HepG2 (cell line): ENCODE results near the gene OPRM1. TPM values are rescaled to one million over a fixed set of nuclear protein-coding genes. Genes with fewer than 3 reads are reported as not detected.

Source experiments
- ATAC-seq: fragments of 200-7000 bp; cut with Tn5 transposase; 3 replicates; pipeline ENCODE4 v1.9.1; 2020; ENCODE audit warnings: mild to moderate bottlenecking, moderate library complexity
- BruUV-seq: library from RNA; stranded (reverse); fragments of 400-500 nt; replicated peaks from 2 replicates; lab custom pipeline; 2021; lab: Mats Ljungman, UMichigan
- CTCF ChIA-PET: fragments of 300-600 bp; formaldehyde crosslinking; extraction: SDS; loops from one replicate; lab custom pipeline; 2021; ENCODE audit warnings: low total read pairs, inconsistent platforms, low intra/inter-chr PET ratio; lab: Yijun Ruan, JAX
- POLR2A ChIA-PET: fragments of 350-600 bp; sonication (Branson Sonifier 250); formaldehyde crosslinking; loops from one replicate; lab custom pipeline; 2020; ENCODE audit warnings: antibody characterized with exemption, inconsistent platforms; lab: Yijun Ruan, JAX
- DNase-seq: peaks from one replicate; pipeline ENCODE4 v3.0.0-alpha.2; 2015; ENCODE audit warnings: low spot score
- FAIRE-seq: peaks from 3 replicates; lab custom pipeline; 2011; peaks lifted over from hg19 to GRCh38; lab: Jason Lieb, UNC
- H2AFZ ChIP-seq: one replicate; pipeline ENCODE4 v1.6.1; 2011; ENCODE audit warnings: low read length, inconsistent platforms
- H3K27ac ChIP-seq: fragments of 300-600 bp; 3 replicates; pipeline ENCODE4 v1.8.0; 2011; ENCODE audit warnings: mixed run types, mild to moderate bottlenecking, mixed read lengths, low read length, inconsistent platforms; ENCODE audit not compliant: insufficient read depth; ENCODE audit errors: extremely low read length
- H3K27me3 ChIP-seq, 2 experiments: fragments of 200-600 bp in 1 of 2; 2 replicates in 1 of 2; 3 replicates in 1 of 2; pipeline versions ENCODE4 v1.6.0 to v1.8.0; 2011; ENCODE audit warnings: low read length in 2 of 2, mild to moderate bottlenecking in 2 of 2, moderate library complexity in 2 of 2, inconsistent platforms in 1 of 2; ENCODE audit not compliant: insufficient read depth in 2 of 2, control insufficient read depth in 1 of 2
- H3K36me3 ChIP-seq, 2 experiments: fragments of 200-600 bp in 1 of 2; replicated peaks in 1 of 2; 2 replicates in 1 of 2; 3 replicates in 1 of 2; pipeline versions ENCODE4 v1.5.1 to v1.8.0; 2011; ENCODE audit warnings: low read length in 2 of 2, inconsistent platforms in 1 of 2; ENCODE audit not compliant: insufficient read depth in 2 of 2, control insufficient read depth in 1 of 2
- H3K4me1 ChIP-seq: 2 replicates; pipeline ENCODE4 v1.5.1; 2012; ENCODE audit warnings: low read length, inconsistent platforms; ENCODE audit not compliant: insufficient read depth
- H3K4me2 ChIP-seq: 2 replicates; pipeline ENCODE4 v1.6.0; 2011; ENCODE audit warnings: low read depth, low read length, inconsistent platforms
- H3K4me3 ChIP-seq, 3 experiments: fragments of 200-600 bp in 1 of 3; sonication (generic), shearing (Covaris generic) in 1 of 3; replicated peaks in 1 of 3; 2 replicates each; pipeline ENCODE4 v1.5.1; 2011 to 2016; ENCODE audit warnings: low read length in 3 of 3, inconsistent platforms in 2 of 3, low read depth in 2 of 3, mild to moderate bottlenecking in 2 of 3, control low read depth in 1 of 3, mixed read lengths in 1 of 3; ENCODE audit not compliant: insufficient read depth in 1 of 3
- H3K79me2 ChIP-seq: one replicate; pipeline ENCODE4 v1.6.1; 2011; ENCODE audit warnings: low read length, inconsistent platforms; ENCODE audit not compliant: insufficient read depth
- H3K9ac ChIP-seq: 2 replicates; pipeline ENCODE4 v1.6.0; 2011; ENCODE audit warnings: mild to moderate bottlenecking, low read depth, low read length, inconsistent platforms; ENCODE audit not compliant: insufficient read depth
- H3K9me3 ChIP-seq: 2 replicates; pipeline ENCODE4 v1.5.1; 2012; ENCODE audit warnings: mild to moderate bottlenecking, low read length
- H4K20me1 ChIP-seq: 2 replicates; pipeline ENCODE4 v1.6.0; 2011; ENCODE audit warnings: inconsistent platforms, mild to moderate bottlenecking, low read length, moderate library complexity; ENCODE audit not compliant: insufficient read depth
- HDAC6 ChIP-seq: fragments of 200-600 bp; sonication (generic); IDR thresholded peaks from 2 replicates; pipeline ENCODE4 v1.7.0; 2017; ENCODE audit warnings: mild to moderate bottlenecking, antibody characterized with exemption, low read length, low read depth
- KAT2B ChIP-seq: fragments of 150-350 bp; IDR thresholded peaks from 2 replicates; pipeline ENCODE4 v1.6.1; 2014; ENCODE audit warnings: low read depth, low read length, borderline replicate concordance
- RARG ChIP-seq: sonication (generic); formaldehyde crosslinking; IDR thresholded peaks from 2 replicates; pipeline ENCODE4 v1.4.0; 2020; ENCODE audit warnings: low read depth, mild to moderate bottlenecking, missing genetic modification reagents
- RXRA ChIP-seq: sonication (generic); formaldehyde crosslinking; IDR thresholded peaks from 2 replicates; pipeline ENCODE4 v1.5.1; 2020; ENCODE audit warnings: missing genetic modification reagents
- SP5 ChIP-seq: IDR thresholded peaks from 2 replicates; pipeline ENCODE4 v1.6.1; 2016; ENCODE audit warnings: low read depth, borderline replicate concordance
- ZNF510 ChIP-seq: sonication (generic); formaldehyde crosslinking; IDR thresholded peaks from 2 replicates; pipeline ENCODE4 v1.4.0; 2020; ENCODE audit warnings: low read depth, mild to moderate bottlenecking, missing genetic modification reagents
- ZNF629 ChIP-seq: sonication (generic); formaldehyde crosslinking; conservative IDR thresholded peaks from 2 replicates; pipeline ENCODE4 v1.5.0; 2020; ENCODE audit warnings: missing genetic modification reagents
- ZNF790 ChIP-seq: sonication (generic); formaldehyde crosslinking; IDR thresholded peaks from 2 replicates; pipeline ENCODE4 v1.8.0; 2022; ENCODE audit warnings: missing genetic modification reagents, mild to moderate bottlenecking, borderline replicate concordance
- WGBS: methylation state at CpG from one replicate; pipeline ENCODE4 v1.1.6; 2017; ENCODE audit warnings: low lambda C conversion rate; 5-methylcytosine and 5-hydroxymethylcytosine counted together
- in situ Hi-C: cut with HindIII; loops from 2 replicates; pipeline ENCODE4 v1.10.0; 2017; ENCODE audit warnings: low pct_unique_long_range_greater_than_20kb; ENCODE audit not compliant: extremely low pct_ligation_motif_present
- intact Hi-C: fragments of 100-400 bp; cut with micrococcal nuclease; formaldehyde crosslinking; loops from one replicate; pipeline ENCODE4 v1.10.0; 2022; ENCODE audit not compliant: unreplicated experiment
- polyA plus RNA-seq, 8 experiments: library from polyadenylated mRNA; depleted of rRNA in 3 of 8; stranded (reverse) in 7 of 8; unstranded in 1 of 8; fragments of >200 nt; fragmentation: Illumina TruSeq in 4 of 8; extraction: Trizol in 4 of 8; gene quantifications; 2 replicates each; pipeline versions ENCODE4 v1.2.1 to v1.2.3, GENCODE V29; 2011 to 2016; ENCODE audit warnings: low read depth in 4 of 8, missing spikeins in 1 of 8, mixed read lengths in 1 of 8; ENCODE audit not compliant: insufficient read depth in 1 of 8
- total RNA-seq, 5 experiments: library from RNA; depleted of rRNA; stranded (reverse); fragments of >200 nt; fragmentation: Illumina TruSeq; extraction: Trizol; gene quantifications; 2 replicates each; pipeline ENCODE4 v1.2.3, GENCODE V29; 2016; ENCODE audit warnings: low read depth in 1 of 5
- TF ChIP-seq, protein P1 (sequence below): sonication (generic); formaldehyde crosslinking; IDR thresholded peaks from 2 replicates; pipeline ENCODE4 v1.4.0; 2020; ENCODE audit warnings: missing genetic modification reagents
- TF ChIP-seq, protein P2 (sequence below): sonication (generic); formaldehyde crosslinking; conservative IDR thresholded peaks from 2 replicates; pipeline ENCODE4 v1.8.0; 2022; ENCODE audit warnings: low read depth, missing genetic modification reagents
- TF ChIP-seq, protein P3 (sequence below): IDR thresholded peaks from 2 replicates; pipeline ENCODE4 v1.6.1; 2016; ENCODE audit warnings: mild to moderate bottlenecking

The OPRM1 gene
- total and polyA plus RNA-seq, 2 of the 13 experiments (the other 11 are each of a cell fraction or from before 2014, with no cell fraction given) = not detected

DNA sequence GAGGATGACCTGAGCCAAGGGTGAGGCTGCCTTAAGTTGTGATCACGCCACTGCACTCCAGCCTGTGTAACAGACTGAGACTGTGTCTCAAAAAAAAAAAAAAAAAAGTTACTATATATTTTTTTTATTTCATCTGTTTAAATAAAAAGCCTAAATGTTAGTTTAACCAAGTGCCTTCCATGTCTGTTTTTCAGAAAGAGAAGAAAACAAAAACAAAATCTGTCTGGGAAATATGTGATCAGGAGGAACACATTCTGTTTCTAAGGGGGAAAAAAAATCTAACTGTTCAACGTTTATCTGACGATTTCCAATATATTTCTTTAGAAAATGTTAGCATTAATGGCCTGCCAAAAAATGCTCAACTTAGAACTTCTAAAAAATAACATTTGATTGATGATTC, 170.5 kb downstream of the OPRM1 start:
- in situ Hi-C loops (no loop called here), intact Hi-C loops (no loop called here)
- H3K27ac ChIP-seq = no peak overlapping the region
- POLR2A ChIA-PET = no interaction called here
- CTCF ChIA-PET = no interaction called here
- FAIRE-seq (no peak), ATAC-seq (no peak), DNase-seq (no peak)
- 4% methylated on average over 3 of the region's 3 CpGs for WGBS
- H4K20me1 ChIP-seq = no peaks in the 10 kb centered on the region
- no TSS peak for BruUV-seq
- no peaks in the 10 kb centered on the region for H3K36me3 ChIP-seq
- no peak overlapping the region for H3K9ac ChIP-seq
- H3K4me3 ChIP-seq = no peak overlapping the region
- peaks cover 0 to 4% of the 10 kb centered on the region in 2 experiments; a peak in 1 of 5 replicates for H3K27me3 ChIP-seq
- H3K4me2 ChIP-seq = no peak overlapping the region
- TF ChIP-seq ZNF629 = no peak
- H2AFZ ChIP-seq = no peak overlapping the region
- H3K9me3 ChIP-seq = no peaks in the 10 kb centered on the region
- no peaks in the 10 kb centered on the region for H3K79me2 ChIP-seq
- H3K4me1 ChIP-seq = no peaks in the 10 kb centered on the region

DNA sequence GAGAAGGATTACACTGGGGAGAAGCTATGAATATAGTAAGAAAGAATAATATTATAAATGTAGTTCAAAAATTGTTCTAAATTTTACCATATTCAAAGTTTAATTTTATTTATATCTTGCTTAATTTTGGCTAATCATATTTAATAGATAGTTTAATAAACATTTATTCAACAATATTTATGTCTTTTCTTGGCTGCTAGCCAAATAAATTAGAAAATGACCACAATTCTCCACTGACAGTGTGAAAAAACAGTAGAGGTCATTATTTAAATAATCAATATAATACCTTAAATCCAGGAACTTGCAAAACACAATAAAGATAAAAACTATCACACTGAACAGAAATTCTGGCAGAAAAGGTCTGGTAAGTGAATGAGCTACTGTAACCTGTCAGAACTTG, 171.6 kb downstream of the OPRM1 start:
- Histone ChIP-seq H3K9ac (no peak overlapping the region), H3K4me1 (no peaks in the 10 kb centered on the region), H3K9me3 (no peaks in the 10 kb centered on the region), H2AFZ (no peak overlapping the region), H4K20me1 (no peaks in the 10 kb centered on the region), H3K36me3 (no peaks in the 10 kb centered on the region), H3K27me3 (peaks cover 0 to 4% of the 10 kb centered on the region in 2 experiments; a peak in 1 of 5 replicates), H3K4me2 (no peak overlapping the region), H3K27ac (no peak overlapping the region), H3K79me2 (no peaks in the 10 kb centered on the region), H3K4me3 (no peak overlapping the region)
- ChIA-PET CTCF (no interaction called here), POLR2A (no interaction called here)
- TF ChIP-seq, protein P1, sequence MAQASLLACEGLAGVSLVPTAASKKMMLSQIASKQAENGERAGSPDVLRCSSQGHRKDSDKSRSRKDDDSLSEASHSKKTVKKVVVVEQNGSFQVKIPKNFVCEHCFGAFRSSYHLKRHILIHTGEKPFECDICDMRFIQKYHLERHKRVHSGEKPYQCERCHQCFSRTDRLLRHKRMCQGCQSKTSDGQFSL (CRISPR knock-in tag) = no peak
- TF ChIP-seq, protein P2, sequence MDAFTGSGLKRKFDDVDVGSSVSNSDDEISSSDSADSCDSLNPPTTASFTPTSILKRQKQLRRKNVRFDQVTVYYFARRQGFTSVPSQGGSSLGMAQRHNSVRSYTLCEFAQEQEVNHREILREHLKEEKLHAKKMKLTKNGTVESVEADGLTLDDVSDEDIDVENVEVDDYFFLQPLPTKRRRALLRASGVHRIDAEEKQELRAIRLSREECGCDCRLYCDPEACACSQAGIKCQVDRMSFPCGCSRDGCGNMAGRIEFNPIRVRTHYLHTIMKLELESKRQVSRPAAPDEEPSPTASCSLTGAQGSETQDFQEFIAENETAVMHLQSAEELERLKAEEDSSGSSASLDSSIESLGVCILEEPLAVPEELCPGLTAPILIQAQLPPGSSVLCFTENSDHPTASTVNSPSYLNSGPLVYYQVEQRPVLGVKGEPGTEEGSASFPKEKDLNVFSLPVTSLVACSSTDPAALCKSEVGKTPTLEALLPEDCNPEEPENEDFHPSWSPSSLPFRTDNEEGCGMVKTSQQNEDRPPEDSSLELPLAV (CRISPR knock-in tag) = no peak
- no peak for TF ChIP-seq KAT2B
- TF ChIP-seq, protein P3, sequence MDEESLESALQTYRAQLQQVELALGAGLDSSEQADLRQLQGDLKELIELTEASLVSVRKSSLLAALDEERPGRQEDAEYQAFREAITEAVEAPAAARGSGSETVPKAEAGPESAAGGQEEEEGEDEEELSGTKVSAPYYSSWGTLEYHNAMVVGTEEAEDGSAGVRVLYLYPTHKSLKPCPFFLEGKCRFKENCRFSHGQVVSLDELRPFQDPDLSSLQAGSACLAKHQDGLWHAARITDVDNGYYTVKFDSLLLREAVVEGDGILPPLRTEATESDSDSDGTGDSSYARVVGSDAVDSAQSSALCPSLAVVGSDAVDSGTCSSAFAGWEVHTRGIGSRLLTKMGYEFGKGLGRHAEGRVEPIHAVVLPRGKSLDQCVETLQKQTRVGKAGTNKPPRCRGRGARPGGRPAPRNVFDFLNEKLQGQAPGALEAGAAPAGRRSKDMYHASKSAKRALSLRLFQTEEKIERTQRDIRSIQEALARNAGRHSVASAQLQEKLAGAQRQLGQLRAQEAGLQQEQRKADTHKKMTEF (CRISPR knock-in tag) = no peak
- TF ChIP-seq SP5 (CRISPR knock-in tag) = no peak
- TF ChIP-seq ZNF790 (CRISPR knock-in tag) = no peak
- TF ChIP-seq ZNF510 (CRISPR knock-in tag) = no peak
- TF ChIP-seq HDAC6 = no peak
- TF ChIP-seq RXRA = no peak
- no peak for TF ChIP-seq RARG (CRISPR knock-in tag)
- DNase-seq (no peak), ATAC-seq (no peak), FAIRE-seq (no peak)
- in situ Hi-C loops = no loop called here
- intact Hi-C loops = no loop called here
- no TSS peak for BruUV-seq
